ENCODE results near the gene ST8SIA1.
"Not testable (repeated sequence)": the region's sequence is repeated elsewhere in the genome, so short reads cannot be mapped to it uniquely, and the experiment has no call there.

ST8SIA1 gene, protein sequence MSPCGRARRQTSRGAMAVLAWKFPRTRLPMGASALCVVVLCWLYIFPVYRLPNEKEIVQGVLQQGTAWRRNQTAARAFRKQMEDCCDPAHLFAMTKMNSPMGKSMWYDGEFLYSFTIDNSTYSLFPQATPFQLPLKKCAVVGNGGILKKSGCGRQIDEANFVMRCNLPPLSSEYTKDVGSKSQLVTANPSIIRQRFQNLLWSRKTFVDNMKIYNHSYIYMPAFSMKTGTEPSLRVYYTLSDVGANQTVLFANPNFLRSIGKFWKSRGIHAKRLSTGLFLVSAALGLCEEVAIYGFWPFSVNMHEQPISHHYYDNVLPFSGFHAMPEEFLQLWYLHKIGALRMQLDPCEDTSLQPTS

DNA sequence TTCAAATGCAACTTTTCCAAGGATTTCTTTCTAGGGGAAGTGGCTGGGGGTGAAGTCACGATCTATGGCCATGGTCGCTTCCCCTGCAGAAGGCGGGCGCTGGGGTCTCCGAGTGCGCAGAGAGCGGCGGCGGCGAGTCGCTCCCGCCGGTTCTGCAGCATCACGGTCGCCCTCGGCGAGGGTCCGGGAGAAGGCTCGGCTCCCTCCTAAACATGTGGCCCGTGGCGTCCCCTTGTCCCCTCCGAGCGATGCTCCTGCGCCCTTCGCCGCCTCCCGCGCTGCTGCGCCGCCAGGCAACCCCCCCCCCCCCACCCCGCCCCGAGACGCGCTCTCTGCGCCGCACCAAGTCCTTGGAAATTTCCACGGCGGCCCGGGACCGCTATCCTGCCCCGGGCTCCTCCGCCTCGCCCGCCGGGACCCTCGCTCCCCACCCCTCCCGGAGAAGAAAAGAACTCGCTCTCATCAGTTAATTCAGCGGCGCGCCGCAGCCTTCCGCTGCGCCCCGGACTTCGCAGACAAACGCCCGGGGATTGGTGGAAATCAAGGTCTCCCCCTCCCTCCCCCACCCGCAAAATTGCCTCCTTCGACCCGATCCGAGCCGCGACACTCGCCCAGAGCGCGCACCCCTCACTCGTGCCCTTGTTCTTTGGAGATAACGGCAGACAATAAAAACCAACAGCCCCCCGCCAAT, at the start of gene ST8SIA1:
ST8SIA1 (minus strand) TSS at position 298 of the 691 bp plus-strand sequence. CDS start 475 bp downstream, outside the sequence.
- no peaks in the 10 kb centered on the region for H3K9me3 Mint-ChIP-seq
- peak; percentile 16 for ATAC-seq
- DNase-seq: peak; percentile 28 to 39

DNA sequence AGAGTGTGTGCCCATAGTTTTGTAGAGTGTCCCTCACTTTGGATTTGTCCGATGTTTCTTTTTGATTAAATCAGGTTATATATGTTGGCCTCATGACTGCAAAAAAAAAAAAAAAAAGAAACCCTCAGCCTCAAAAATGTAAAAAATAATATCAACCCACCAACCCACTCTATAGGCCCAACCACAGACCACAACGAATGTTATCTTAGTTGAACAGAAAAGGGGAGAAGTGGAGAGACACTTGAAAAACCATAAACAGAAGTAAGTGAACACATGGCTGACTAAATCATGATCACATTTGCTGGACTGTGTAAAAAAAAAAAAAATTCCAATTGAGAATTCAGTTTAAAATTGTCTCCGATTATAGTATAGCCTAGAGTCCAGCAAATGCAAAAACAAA, 45.5 kb upstream of the ST8SIA1 start:
- ATAC-seq: no peak
- H3K4me3 Mint-ChIP-seq: no peak overlapping the region
- H3K27ac Mint-ChIP-seq: peak overlapping the region in 1 of 2 donors; percentile 86
- H3K4me1 Mint-ChIP-seq: peaks cover 7% of the 10 kb centered on the region
- no peaks in the 10 kb centered on the region for H3K27me3 Mint-ChIP-seq
- H3K9me3 Mint-ChIP-seq: peaks cover 0 to 15% of the 10 kb centered on the region in 2 donors
- no peak for DNase-seq

More for the DNA sequence above, at the start of gene ST8SIA1:
- Mint-ChIP-seq H3K4me1 (peaks cover 24% of the 10 kb centered on the region), H3K27ac (peak within 1 kb of the TSS; percentile 83 to 86), H3K4me3 (peak within 1 kb of the TSS; percentile 87 to 98), H3K27me3 (peaks cover 71% of the 10 kb centered on the region)

DNA sequence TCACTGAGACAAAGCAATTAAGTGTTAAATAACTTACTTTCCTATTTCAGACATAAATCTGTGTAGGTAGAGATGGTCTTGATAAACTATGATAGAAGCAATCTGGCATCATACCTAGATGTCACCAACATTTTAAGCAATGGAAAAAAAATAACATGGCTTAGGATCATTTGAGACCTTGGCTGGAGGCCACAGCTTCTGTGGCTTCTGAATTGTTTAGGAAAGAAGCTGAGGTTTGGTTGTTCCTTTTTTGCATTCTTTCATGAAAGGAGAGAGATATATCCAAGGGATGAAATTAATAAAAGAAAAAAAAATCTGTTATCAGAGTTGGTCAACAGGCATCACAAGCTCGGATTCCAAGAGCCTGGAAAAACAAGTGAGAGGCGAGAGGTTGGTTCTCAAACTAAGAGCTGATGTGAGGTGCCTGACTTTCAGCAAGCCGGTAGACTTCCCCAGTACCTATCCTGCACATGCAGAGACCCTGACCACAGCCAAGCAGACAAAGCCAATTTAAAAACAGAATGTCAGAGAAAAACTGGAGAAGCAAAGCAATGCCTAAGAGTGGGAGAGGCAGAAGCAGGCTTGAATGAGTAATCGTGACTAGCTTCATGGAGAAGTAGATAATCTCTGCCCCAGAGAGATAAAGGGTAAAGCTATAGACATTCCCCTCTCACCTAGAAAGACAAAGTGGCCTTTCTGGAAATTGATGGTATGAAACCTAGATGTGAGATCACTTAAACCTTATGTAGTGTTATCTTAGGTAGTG, 43.4 kb upstream of the ST8SIA1 start:
- no peaks in the 10 kb centered on the region for H3K27me3 Mint-ChIP-seq
- H3K9me3 Mint-ChIP-seq: peaks cover 0 to 8% of the 10 kb centered on the region in 2 donors
- H3K4me1 Mint-ChIP-seq: peaks cover 7% of the 10 kb centered on the region
- no peak overlapping the region for H3K4me3 Mint-ChIP-seq
- DNase-seq (no peak), ATAC-seq (no peak)
- no peak overlapping the region for H3K27ac Mint-ChIP-seq

DNA sequence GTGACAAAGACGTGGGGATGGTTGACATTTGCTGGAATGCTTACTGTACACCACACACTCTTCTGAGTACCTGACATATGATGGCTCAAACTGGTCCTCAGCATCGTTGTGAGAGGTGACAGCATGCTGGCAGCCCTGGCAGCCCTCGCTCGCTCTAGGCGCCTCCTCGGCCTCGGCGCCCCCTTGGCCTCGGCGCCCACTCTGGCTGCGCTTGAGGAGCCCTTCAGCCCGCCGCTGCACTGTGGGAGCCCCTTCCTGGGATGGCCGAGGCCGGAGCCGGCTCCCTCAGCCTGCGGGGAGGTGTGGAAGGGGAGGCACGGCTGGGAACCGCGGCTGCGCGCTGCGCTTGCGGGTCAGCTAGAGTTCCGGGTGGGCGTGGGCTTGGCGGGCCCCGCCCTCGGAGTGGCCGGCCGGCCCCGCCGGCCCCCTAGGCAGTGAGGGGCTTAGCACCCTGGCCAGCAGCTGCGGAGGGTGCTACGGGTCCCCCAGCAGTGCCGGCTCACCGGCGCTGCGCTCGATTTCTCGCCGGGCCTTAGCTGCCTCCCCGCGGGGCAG, 42.2 kb upstream of the ST8SIA1 start:
- H3K27me3 Mint-ChIP-seq, ATAC-seq, H3K4me1 Mint-ChIP-seq, H3K9me3 Mint-ChIP-seq, DNase-seq, H3K4me3 Mint-ChIP-seq, H3K27ac Mint-ChIP-seq: not testable (repeated sequence)

DNA sequence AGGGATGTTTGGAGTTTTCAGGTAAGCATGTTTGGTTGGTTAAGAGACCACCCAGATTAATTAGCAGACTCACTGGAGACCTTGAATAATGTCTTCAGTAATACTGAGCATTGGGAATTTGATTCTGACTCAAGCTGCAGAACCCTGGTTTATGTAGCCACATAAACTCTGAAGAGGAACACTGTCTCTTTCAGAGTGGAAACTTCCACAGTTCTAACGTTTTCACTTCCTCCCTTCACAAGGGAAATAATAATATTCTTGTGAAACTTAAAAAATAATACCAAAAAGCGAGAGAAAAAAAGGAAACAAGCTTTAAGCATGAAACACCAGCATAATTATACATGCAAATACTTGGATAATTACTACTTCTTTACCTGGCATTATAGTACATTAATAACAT, 40.0 kb upstream of the ST8SIA1 start:
- H3K4me3 Mint-ChIP-seq: no peak overlapping the region
- ATAC-seq: no peak

DNA sequence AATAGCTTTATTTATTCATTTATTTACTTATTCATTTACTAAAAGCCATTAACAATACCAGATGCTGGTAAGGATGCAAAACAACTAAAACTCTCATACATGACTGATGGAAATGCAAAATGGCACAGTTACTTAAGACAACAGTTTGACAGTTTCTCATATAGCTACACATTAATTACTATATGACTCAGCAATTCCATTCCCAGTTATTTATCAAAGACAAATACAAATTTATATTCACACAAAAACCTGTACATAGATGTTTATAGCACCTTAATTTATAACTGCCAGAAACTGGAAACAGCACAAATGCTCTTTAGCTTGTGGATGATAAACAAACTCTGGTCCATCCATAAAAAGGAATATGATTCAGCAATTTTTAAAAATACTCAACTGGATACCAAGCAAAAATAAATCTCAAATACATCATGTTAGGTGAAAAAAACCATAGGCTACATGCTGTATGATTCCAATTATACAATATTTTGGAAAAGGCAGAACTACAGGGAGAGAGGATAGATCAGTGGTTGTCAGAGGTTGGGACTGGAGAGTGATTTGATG, 37.9 kb upstream of the ST8SIA1 start:
- no peak for ATAC-seq

More for the DNA sequence above, 40.0 kb upstream of the ST8SIA1 start:
- H3K4me1 Mint-ChIP-seq: no peaks in the 10 kb centered on the region
- DNase-seq: no peak
- H3K27ac Mint-ChIP-seq: no peak overlapping the region
- H3K9me3 Mint-ChIP-seq: no peaks in the 10 kb centered on the region
- no peaks in the 10 kb centered on the region for H3K27me3 Mint-ChIP-seq

DNA sequence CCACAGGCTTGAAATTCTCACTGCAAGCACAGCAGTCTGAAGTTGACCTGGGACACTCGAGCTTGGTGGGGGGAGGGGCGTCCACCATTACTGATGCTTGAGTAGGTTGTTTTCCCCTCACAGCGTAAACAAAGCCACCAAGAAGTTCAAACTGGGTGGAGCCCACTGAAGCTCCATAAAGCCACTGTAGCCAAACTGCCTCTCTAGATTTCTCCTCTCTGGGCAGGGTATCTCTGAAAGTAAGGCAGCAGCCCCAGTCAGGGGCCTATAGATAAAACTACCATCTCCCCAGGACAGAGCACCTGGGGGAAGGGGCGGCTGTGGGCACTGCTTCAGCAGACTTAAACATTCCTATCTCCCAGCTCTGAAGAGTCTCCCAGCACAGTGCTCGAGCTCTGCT, 31.7 kb upstream of the ST8SIA1 start:
- peaks cover 9 to 28% of the 10 kb centered on the region in 2 donors for H3K9me3 Mint-ChIP-seq
- DNase-seq: no peak
- no peak for ATAC-seq
- H3K27ac Mint-ChIP-seq: no peak overlapping the region
- H3K27me3 Mint-ChIP-seq: peaks cover 7% of the 10 kb centered on the region
- no peak overlapping the region for H3K4me3 Mint-ChIP-seq
- H3K4me1 Mint-ChIP-seq: no peaks in the 10 kb centered on the region

More for the DNA sequence above, 37.9 kb upstream of the ST8SIA1 start:
- Mint-ChIP-seq H3K4me3 (no peak overlapping the region), H3K27me3 (no peaks in the 10 kb centered on the region), H3K9me3 (peaks cover 1 to 18% of the 10 kb centered on the region in 2 donors), H3K27ac (no peak overlapping the region), H3K4me1 (no peaks in the 10 kb centered on the region)
- DNase-seq: no peak

DNA sequence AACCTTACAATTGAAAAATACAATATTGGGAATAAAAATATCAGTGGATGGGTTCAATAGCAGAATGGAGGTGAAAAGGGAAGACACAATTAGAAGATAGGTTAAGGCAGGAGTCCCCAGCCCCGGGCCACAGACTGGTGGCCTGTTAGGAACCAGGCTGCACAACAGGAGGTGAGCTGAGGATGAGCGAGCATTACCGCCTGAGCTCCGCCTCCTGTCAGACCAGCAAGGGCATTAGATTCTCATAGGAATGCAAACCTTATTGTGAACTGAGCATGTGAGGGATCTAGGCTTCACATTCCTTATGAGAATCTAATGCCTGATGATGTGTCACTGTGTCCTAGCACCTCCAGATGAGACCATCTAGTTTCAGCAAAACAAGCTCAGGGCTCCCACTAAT, 27.3 kb upstream of the ST8SIA1 start:
- Mint-ChIP-seq H3K4me1 (no peaks in the 10 kb centered on the region), H3K27me3 (peaks cover 26% of the 10 kb centered on the region), H3K9me3 (peaks cover 2 to 4% of the 10 kb centered on the region in 2 donors), H3K27ac (no peak overlapping the region), H3K4me3 (no peak overlapping the region)
- ATAC-seq: no peak
- DNase-seq: no peak

DNA sequence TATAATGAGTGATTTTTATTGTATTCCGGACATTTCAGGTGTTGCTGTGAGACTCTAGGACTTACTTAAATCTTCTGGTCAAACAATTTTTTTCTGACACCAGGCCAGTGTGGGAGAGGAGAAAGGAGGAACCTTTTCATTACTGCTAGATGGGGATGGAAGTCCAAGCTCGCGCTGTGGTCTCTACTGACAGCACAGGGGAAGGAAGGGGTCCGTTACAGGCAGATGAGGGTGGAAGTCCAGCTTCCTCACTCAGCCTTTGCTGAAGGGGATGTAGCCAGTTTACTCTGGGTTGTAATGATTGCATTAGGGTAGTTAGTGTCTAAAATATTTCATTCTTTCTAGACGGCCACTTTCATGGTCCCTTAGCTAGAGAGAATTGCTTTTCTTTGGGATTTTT, 26.3 kb upstream of the ST8SIA1 start:
- Mint-ChIP-seq H3K9me3 (no peaks in the 10 kb centered on the region), H3K27ac (no peak overlapping the region), H3K4me3 (no peak overlapping the region), H3K27me3 (peaks cover 26% of the 10 kb centered on the region), H3K4me1 (no peaks in the 10 kb centered on the region)
- DNase-seq (no peak), ATAC-seq (no peak)

DNA sequence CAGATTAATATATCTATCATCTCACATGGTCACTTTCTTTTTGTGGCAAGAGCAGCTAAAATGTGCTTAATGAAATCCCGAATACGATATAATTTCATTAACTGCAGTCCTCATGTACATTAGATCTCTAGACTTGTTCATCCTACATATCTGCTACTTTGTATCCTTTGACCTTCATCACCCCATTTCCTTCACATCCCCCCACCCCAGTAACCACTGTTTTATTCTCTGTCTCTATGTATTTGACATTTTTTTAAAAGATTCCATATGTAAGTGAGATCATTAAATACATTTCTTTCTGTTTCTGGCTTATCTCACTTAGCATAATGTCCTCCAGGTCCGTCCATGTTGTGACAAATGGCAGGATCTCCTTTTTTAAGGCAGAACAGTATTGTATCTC, 23.0 kb upstream of the ST8SIA1 start:
- H3K4me3 Mint-ChIP-seq: no peak overlapping the region
- peaks cover 31% of the 10 kb centered on the region for H3K27me3 Mint-ChIP-seq
- H3K4me1 Mint-ChIP-seq: no peaks in the 10 kb centered on the region
- no peaks in the 10 kb centered on the region for H3K9me3 Mint-ChIP-seq
- H3K27ac Mint-ChIP-seq: no peak overlapping the region
- no peak for ATAC-seq
- no peak for DNase-seq

DNA sequence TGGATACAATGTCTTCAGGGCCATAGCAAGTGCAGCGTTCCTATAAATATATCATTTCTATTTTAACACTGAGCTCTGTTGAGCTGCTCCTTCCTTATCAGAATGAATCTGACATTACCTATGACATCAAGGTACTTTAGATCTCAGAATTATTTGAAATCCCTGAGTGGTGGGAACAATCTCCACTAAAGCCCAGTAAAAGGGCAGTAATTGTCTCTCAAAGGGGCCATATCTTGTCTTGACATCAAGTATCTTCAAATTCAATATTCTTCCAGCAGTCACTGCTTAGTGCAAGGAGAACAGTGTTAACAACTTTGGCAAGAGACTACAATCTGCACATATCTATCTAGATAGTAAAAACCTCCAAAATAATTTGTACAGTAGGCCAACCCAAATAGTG, 21.7 kb upstream of the ST8SIA1 start:
- no peaks in the 10 kb centered on the region for H3K9me3 Mint-ChIP-seq
- no peak for DNase-seq

DNA sequence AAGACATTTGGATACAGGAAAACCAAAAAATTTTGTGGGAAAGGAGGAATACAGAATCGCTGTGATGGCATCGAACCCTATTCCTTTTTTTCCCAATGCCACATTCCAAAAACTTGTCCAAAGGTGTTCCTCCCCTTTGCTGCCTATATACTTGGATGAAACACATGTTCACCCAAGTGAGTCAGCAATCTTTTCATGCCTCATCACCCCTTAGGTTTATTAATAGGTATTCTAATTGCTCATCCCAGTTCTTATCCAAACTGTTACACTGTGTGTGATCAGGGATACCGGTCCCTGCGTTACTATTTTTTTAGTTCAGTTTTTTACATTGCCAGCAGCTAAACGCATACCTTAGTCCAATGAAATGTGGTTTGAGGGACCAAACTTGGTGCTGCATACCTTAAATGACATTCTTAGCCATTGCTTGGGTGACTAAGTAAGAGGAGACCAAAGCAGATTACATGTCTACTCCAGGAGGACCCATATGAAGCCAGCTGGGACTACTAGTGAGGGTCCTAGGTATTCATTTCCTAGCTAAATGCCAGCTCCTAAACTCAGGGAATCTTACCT, 20.6 kb upstream of the ST8SIA1 start:
- no peaks in the 10 kb centered on the region for H3K9me3 Mint-ChIP-seq
- ATAC-seq (no peak), DNase-seq (no peak)
- peaks cover 13% of the 10 kb centered on the region for H3K27me3 Mint-ChIP-seq
- H3K4me3 Mint-ChIP-seq: no peak overlapping the region
- H3K27ac Mint-ChIP-seq: no peak overlapping the region
- H3K4me1 Mint-ChIP-seq: no peaks in the 10 kb centered on the region

More for the DNA sequence above, 21.7 kb upstream of the ST8SIA1 start:
- no peak overlapping the region for H3K4me3 Mint-ChIP-seq
- ATAC-seq: no peak
- H3K4me1 Mint-ChIP-seq: no peaks in the 10 kb centered on the region
- H3K27me3 Mint-ChIP-seq: peaks cover 25% of the 10 kb centered on the region
- no peak overlapping the region for H3K27ac Mint-ChIP-seq

DNA sequence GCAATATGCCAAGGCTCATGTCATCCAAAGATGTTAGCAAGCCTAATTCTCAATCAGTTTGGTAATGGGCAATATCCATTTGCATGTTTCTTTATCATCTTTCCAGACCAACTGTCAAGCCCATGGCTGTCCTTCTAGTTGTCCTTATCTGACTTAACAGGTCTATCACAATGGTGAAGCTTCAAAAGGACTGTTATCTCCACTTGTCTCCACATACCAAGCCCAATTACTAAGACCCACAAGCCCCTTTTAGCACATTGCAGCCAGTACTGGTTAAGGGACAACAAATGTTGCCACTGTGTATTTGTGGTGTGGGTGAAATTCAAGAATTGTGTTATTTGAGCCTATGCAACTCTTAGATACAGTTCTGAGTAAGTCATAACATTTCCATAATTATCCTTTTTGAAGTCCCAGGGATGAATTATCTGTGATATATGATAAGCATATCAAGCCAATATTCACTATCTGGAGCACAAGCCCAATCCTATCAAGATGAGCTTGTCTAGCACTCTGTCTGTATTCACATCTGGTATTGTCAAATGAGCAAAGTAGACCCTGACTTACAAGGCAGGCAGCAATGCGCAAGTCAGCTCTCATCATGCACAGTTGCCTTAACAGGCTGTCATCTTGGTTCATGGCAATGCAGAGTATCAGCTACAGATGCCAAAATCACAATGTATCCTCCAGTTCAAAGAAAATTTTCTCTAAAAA, 19.3 kb upstream of the ST8SIA1 start:
- DNase-seq (no peak), ATAC-seq (no peak)
- no peaks in the 10 kb centered on the region for H3K9me3 Mint-ChIP-seq
- H3K4me3 Mint-ChIP-seq: no peak overlapping the region
- peaks cover 5% of the 10 kb centered on the region for H3K27me3 Mint-ChIP-seq
- H3K4me1 Mint-ChIP-seq: no peaks in the 10 kb centered on the region
- no peak overlapping the region for H3K27ac Mint-ChIP-seq

DNA sequence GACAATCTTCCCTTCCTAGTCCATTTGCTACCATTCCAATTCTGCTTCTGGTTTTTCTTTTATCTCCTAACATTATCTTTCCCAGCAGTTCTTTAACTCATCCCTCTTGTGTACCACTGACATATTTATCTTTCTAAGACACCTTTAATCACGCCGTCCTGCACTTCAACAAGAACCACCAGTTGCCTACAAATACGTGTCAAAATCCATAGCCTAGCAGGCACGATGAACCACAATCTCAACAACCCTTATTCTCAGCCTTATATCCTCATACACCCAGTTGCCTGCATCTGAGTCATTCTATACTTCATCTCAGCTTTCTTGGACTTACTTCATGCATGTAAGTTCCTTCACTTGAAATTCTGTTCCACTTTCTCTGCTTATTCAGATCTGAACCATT, 16.4 kb upstream of the ST8SIA1 start:
- Mint-ChIP-seq H3K4me3 (no peak overlapping the region), H3K27ac (no peak overlapping the region), H3K9me3 (no peaks in the 10 kb centered on the region), H3K27me3 (peaks cover 5% of the 10 kb centered on the region), H3K4me1 (no peaks in the 10 kb centered on the region)
- ATAC-seq (no peak), DNase-seq (no peak)

Measured in stimulated activated naive CD8-positive, alpha-beta T cell treated with anti-CD3 and anti-CD28 coated beads, Interleukin-15, amount 100 ng/mL, for 72 hours (primary cell).